ENCODE measurements around the gene HSPA12A.

The HSPA12A gene

DNA sequence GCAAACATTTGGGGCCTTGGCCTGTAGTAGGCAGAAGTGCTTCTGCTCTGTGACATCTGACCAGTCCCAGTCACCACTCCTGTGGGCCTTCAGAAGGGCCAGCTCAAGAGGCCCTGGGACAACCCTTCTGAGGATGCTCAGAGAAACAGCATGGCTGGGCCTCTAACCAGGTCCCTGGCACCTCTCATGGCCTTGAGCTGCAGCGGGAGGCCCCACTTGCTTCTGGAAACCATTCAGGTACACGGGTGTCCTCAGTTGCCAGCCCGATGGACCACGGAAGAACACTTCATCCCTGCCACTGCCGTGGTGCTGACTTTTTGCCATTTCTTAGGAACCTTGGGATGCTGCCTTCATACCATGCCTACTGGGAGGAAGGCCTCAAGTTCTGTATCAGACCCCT is 57.6 kb downstream of the HSPA12A start:
- H3K4me3 ChIP-seq (ENCODE audit: low read depth, low read length) = no peak overlapping the region
- H3K27ac ChIP-seq = no peak overlapping the region
- no peak for DNase-seq
- H3K27me3 ChIP-seq (ENCODE audit: insufficient read depth, low read depth, severe bottlenecking) = no peaks in the 10 kb centered on the region
- TF ChIP-seq, protein P1, sequence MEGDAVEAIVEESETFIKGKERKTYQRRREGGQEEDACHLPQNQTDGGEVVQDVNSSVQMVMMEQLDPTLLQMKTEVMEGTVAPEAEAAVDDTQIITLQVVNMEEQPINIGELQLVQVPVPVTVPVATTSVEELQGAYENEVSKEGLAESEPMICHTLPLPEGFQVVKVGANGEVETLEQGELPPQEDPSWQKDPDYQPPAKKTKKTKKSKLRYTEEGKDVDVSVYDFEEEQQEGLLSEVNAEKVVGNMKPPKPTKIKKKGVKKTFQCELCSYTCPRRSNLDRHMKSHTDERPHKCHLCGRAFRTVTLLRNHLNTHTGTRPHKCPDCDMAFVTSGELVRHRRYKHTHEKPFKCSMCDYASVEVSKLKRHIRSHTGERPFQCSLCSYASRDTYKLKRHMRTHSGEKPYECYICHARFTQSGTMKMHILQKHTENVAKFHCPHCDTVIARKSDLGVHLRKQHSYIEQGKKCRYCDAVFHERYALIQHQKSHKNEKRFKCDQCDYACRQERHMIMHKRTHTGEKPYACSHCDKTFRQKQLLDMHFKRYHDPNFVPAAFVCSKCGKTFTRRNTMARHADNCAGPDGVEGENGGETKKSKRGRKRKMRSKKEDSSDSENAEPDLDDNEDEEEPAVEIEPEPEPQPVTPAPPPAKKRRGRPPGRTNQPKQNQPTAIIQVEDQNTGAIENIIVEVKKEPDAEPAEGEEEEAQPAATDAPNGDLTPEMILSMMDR (IDR thresholded peaks at IDR 0.05; ENCODE audit: low read depth, low read length) = no peak
- no peaks in the 10 kb centered on the region for H3K9me3 ChIP-seq (ENCODE audit: severe bottlenecking)
- no peaks in the 10 kb centered on the region; the same call in 1 of the 2 replicates for H3K36me3 ChIP-seq

DNA sequence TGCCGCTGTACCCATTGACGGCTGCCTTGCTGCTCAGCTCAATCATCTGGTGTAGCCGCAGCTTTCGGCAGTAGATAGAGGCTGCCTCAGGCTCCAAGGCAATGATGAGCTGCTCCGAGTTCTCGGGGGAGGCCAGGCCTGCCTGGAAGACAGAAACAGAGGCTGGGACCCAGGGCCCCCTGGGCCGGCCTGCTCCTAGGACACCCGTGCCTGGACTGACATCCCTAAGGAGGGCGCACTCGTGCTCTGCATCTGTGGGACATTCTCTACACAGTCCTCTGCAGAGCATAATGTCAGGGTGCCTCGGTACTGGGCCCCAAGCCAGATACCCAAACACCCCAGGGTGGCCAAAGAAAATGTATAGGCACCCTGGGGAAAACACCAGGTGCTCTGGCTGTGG is 58.5 kb downstream of the HSPA12A start:
- Histone ChIP-seq H3K36me3 (no peaks in the 10 kb centered on the region; the same call in 1 of the 2 replicates), H3K27ac (no peak overlapping the region), H3K4me3 (ENCODE audit: low read depth, low read length) (no peak overlapping the region), H3K9me3 (ENCODE audit: severe bottlenecking) (no peaks in the 10 kb centered on the region), H3K27me3 (ENCODE audit: insufficient read depth, low read depth, severe bottlenecking) (no peaks in the 10 kb centered on the region)
- DNase-seq = no peak
- TF ChIP-seq, protein P1 (IDR thresholded peaks at IDR 0.05; ENCODE audit: low read depth, low read length) = peak; percentile 22; the same call in 1 of the 2 replicates

DNA sequence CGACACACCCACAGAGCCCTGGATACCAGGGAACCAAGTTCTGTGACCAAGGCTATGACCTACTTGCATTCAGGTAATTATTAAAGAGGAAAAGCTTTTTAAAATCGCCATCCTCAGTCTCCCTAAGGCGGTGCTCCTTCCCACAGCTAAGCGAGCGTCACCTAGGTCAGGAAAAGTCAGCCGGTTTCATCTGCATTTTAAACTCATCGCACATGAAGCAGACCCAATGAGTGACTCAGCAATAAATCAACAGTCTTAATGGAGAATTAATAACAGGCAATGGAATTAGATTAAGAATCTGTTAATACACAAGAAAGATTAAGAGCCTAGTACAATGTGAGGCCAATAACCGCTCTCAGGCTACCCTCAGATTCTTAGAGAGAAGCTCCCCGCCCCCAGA is 59.2 kb downstream of the HSPA12A start:
- TF ChIP-seq, protein P1 (IDR thresholded peaks at IDR 0.05; ENCODE audit: low read depth, low read length) = no peak
- H3K27me3 ChIP-seq (ENCODE audit: insufficient read depth, low read depth, severe bottlenecking) = no peaks in the 10 kb centered on the region
- no peaks in the 10 kb centered on the region; the same call in 1 of the 2 replicates for H3K36me3 ChIP-seq
- no peak for DNase-seq
- no peaks in the 10 kb centered on the region for H3K9me3 ChIP-seq (ENCODE audit: severe bottlenecking)
- no peak overlapping the region for H3K27ac ChIP-seq
- no peak overlapping the region for H3K4me3 ChIP-seq (ENCODE audit: low read depth, low read length)

DNA sequence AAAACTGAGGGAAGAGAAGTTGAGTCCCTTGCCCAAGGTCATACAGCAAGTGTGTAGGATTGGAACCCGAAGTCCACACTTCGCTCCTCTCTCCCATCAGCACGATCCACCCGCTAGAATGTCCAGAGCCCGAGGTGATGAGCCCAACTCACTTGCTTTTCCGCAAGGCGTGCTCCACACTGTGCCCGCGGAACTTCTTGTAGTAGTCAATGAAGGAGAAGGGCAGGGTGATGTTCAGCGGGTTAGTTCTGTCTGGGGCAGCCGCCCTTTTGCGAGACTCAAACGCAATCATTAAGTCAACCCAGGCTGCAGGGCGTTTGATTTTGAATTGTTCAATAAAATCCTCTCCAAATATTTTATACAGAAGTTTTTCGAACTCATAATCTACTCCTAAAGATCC is 63.0 kb downstream of the HSPA12A start:
- Histone ChIP-seq H3K27ac (no peak overlapping the region), H3K4me3 (ENCODE audit: low read depth, low read length) (no peak overlapping the region), H3K27me3 (ENCODE audit: insufficient read depth, low read depth, severe bottlenecking) (no peaks in the 10 kb centered on the region), H3K9me3 (ENCODE audit: severe bottlenecking) (no peaks in the 10 kb centered on the region), H3K36me3 (peaks cover 3% of the 10 kb centered on the region)
- no peak for DNase-seq
- TF ChIP-seq, protein P1 (IDR thresholded peaks at IDR 0.05; ENCODE audit: low read depth, low read length) = no peak

DNA sequence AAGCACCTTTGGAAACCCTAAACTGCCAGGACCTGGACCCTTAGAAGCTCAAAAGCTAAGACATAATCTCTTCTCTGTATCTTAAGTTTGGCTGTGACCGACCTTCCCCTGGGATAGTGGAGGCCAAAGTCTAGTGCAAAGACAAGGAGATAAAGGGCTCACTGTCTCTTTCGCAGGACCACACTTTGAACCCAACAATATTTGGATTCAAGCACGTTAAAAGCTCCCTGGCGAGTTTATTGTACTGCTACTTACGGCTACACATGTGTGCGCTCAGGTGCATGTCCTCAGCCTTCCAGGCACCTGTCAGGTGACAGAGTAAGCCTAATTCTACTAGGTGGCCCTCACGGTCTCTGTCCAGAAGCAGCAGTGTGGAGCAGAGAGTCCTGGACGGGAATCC is 65.7 kb downstream of the HSPA12A start:
- H3K27me3 ChIP-seq (ENCODE audit: insufficient read depth, low read depth, severe bottlenecking) = no peaks in the 10 kb centered on the region
- peaks cover 3% of the 10 kb centered on the region for H3K36me3 ChIP-seq
- no peak overlapping the region for H3K27ac ChIP-seq
- no peak for DNase-seq
- H3K9me3 ChIP-seq (ENCODE audit: severe bottlenecking) = no peaks in the 10 kb centered on the region
- TF ChIP-seq, protein P1 (IDR thresholded peaks at IDR 0.05; ENCODE audit: low read depth, low read length) = no peak
- no peak overlapping the region for H3K4me3 ChIP-seq (ENCODE audit: low read depth, low read length)

DNA sequence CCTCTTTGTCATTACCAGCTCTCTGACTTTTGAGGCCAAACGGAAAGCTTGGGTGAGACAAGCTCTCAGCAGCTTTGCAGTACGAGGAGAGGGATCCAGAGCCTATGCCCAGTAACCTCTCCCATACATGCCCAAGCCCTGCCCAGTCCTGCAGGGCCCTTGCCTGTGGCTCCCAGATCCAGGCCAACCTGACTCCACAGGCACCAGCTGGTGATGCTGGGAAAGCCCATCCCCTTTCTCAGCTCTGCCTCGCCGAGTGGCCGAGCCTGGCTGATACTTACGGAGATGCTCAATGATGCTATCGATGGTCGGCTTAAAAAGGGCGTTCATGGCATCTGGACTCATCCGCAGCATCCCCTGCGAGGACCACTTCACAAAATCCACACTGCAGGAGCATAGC is 66.2 kb downstream of the HSPA12A start:
- Histone ChIP-seq H3K36me3 (peaks cover 3% of the 10 kb centered on the region), H3K27me3 (ENCODE audit: insufficient read depth, low read depth, severe bottlenecking) (no peaks in the 10 kb centered on the region), H3K27ac (no peak overlapping the region), H3K9me3 (ENCODE audit: severe bottlenecking) (no peaks in the 10 kb centered on the region), H3K4me3 (ENCODE audit: low read depth, low read length) (no peak overlapping the region)
- TF ChIP-seq, protein P1 (IDR thresholded peaks at IDR 0.05; ENCODE audit: low read depth, low read length) = no peak
- no peak for DNase-seq
